Naive thymus-derived CD4-positive, alpha-beta T cell (primary cell): ENCODE results near the gene MSANTD1. TPM values are rescaled to one million over a fixed set of nuclear protein-coding genes. Genes with fewer than 3 reads are reported as not detected.

Experiments
- ATAC-seq: fragments of 150-1000 bp; cut with Tn5 transposase; 2 replicates; pipeline ENCODE4 v1.10.0; 2021; ENCODE audit warnings: mild to moderate bottlenecking, moderate library complexity
- CTCF ChIA-PET: fragments of 350-600 bp; sonication (Branson Sonifier 250); formaldehyde crosslinking; loops from one replicate; lab custom pipeline; 2021; ENCODE audit warnings: antibody characterized with exemption; lab: Charles Lee
- POLR2A ChIA-PET: fragments of 350-600 bp; sonication (Branson Sonifier 250); formaldehyde crosslinking; loops from one replicate; lab custom pipeline; 2021; ENCODE audit warnings: antibody characterized with exemption, inconsistent platforms; lab: Charles Lee
- DNase-seq, 9 donors: peaks; one replicate each; pipeline versions ENCODE4 v3.0.0 to v3.0.0-alpha.2; 2020 to 2022; ENCODE audit warnings: mixed read lengths in 1 of 9
- H3K27ac ChIP-seq: one replicate; pipeline ENCODE4 v1.7.0; 2013; ENCODE audit warnings: mild to moderate bottlenecking, low read depth, low read length, moderate library complexity
- H3K27me3 ChIP-seq, 2 donors: one replicate each; pipeline ENCODE4 v1.7.0; 2013; ENCODE audit warnings: low read length in 2 of 2, mild to moderate bottlenecking in 2 of 2, moderate library complexity in 2 of 2; ENCODE audit not compliant: control insufficient read depth in 2 of 2, insufficient read depth in 2 of 2
- H3K36me3 ChIP-seq, 3 experiments: 1 replicate in 2 of 3; 2 replicates in 1 of 3; pipeline ENCODE4 v1.7.0; 2013; ENCODE audit warnings: low read length in 3 of 3, mild to moderate bottlenecking in 3 of 3, moderate library complexity in 1 of 3; ENCODE audit not compliant: insufficient read depth in 3 of 3, control insufficient read depth in 2 of 3
- H3K4me1 ChIP-seq, 2 donors: one replicate each; pipeline ENCODE4 v1.7.0; 2013; ENCODE audit warnings: low read length in 2 of 2, mild to moderate bottlenecking in 2 of 2, moderate library complexity in 1 of 2; ENCODE audit not compliant: control insufficient read depth in 2 of 2, insufficient read depth in 2 of 2
- H3K4me3 ChIP-seq: 2 replicates; pipeline ENCODE4 v1.7.0; 2013; ENCODE audit warnings: mild to moderate bottlenecking, low read length
- H3K9me3 ChIP-seq, 3 experiments: 1 replicate in 2 of 3; 2 replicates in 1 of 3; pipeline ENCODE4 v1.7.0; 2013; ENCODE audit warnings: low read length in 3 of 3; ENCODE audit not compliant: control insufficient read depth in 2 of 3
- H3K27ac Mint-ChIP-seq, 9 donors: one replicate each; pipeline ENCODE4 v1.8.0; 2020 to 2022; ENCODE audit warnings: mixed read lengths in 9 of 9, mild to moderate bottlenecking in 8 of 9, moderate library complexity in 5 of 9, inconsistent platforms in 2 of 9
- H3K27me3 Mint-ChIP-seq, 5 donors: one replicate each; pipeline ENCODE4 v1.8.0; 2021 to 2022; ENCODE audit warnings: mixed read lengths in 5 of 5, mild to moderate bottlenecking in 1 of 5
- H3K36me3 Mint-ChIP-seq, 5 donors: one replicate each; pipeline ENCODE4 v1.8.0; 2020 to 2022; ENCODE audit warnings: mixed read lengths in 5 of 5, mild to moderate bottlenecking in 3 of 5, inconsistent platforms in 1 of 5
- H3K4me1 Mint-ChIP-seq, 7 donors: one replicate each; pipeline ENCODE4 v1.8.0; 2020 to 2022; ENCODE audit warnings: mixed read lengths in 7 of 7, mild to moderate bottlenecking in 3 of 7, inconsistent platforms in 1 of 7
- H3K4me3 Mint-ChIP-seq, 10 donors: one replicate each; pipeline ENCODE4 v1.8.0; 2020 to 2022; ENCODE audit warnings: mild to moderate bottlenecking in 10 of 10, mixed read lengths in 10 of 10, moderate library complexity in 6 of 10, inconsistent platforms in 2 of 10
- H3K9me3 Mint-ChIP-seq, 11 donors: one replicate each; pipeline ENCODE4 v1.8.0; 2020 to 2022; ENCODE audit warnings: mixed read lengths in 11 of 11, mild to moderate bottlenecking in 4 of 11, inconsistent platforms in 1 of 11, moderate library complexity in 1 of 11
- intact Hi-C, 2 donors: fragments of 100-400 bp; cut with micrococcal nuclease; formaldehyde crosslinking; loops; one replicate each; pipeline ENCODE4 v1.15.1; 2023
- polyA plus RNA-seq, 2 donors: library from polyadenylated mRNA; unstranded; fragments of 300-500 nt; fragmentation: Illumina TruSeq; gene quantifications; one replicate each; pipeline ENCODE4 v1.2.3, GENCODE V29; 2021
- total RNA-seq, 6 experiments: library from RNA in 5 of 6; stranded (reverse) in 5 of 6; gene quantifications; 1 replicate in 5 of 6; 2 replicates in 1 of 6; pipeline ENCODE4 v1.2.3 and lab custom pipeline; 2021 to 2026

The MSANTD1 gene
- total and polyA plus RNA-seq, 7 experiments from 2014 or later: 1.4 to 2.7 (median 2.3) TPM; not detected in 2

GRCh38 chr4:3208826-3209225, 40.1 kb upstream of the MSANTD1 start:
- Mint-ChIP-seq H3K9me3 (no peaks in the 10 kb centered on the region), H3K36me3 (peaks cover 20 to 63% (median 33%) of the 10 kb centered on the region in 5 donors), H3K27me3 (no peaks in the 10 kb centered on the region), H3K4me3 (no peak overlapping the region), H3K4me1 (peaks cover 0 to 22% (median 4%) of the 10 kb centered on the region in 7 donors), H3K27ac (no peak overlapping the region)
- intact Hi-C loops: loop anchor here in 1 of 2 donors (10.0 kb wide), 1 partner anchor 746 kb away; no protein-coding TSS in a partner anchor
- H3K27me3 ChIP-seq: no peaks in the 10 kb centered on the region
- H3K36me3 ChIP-seq: peaks cover 13 to 64% (median 19%) of the 10 kb centered on the region in 3 experiments
- H3K9me3 ChIP-seq: no peaks in the 10 kb centered on the region
- ChIA-PET CTCF (interaction anchor here (0.7 kb wide), 1 partner anchor 536 kb away, joined by 3 read pairs; no protein-coding TSS in a partner anchor), POLR2A (interaction anchor here (0.9 kb wide), 1 partner anchor 17 kb away, joined by 4 read pairs; no protein-coding TSS in a partner anchor)
- no peak overlapping the region for H3K4me3 ChIP-seq
- ATAC-seq (no peak), DNase-seq (no peak)
- H3K4me1 ChIP-seq: peaks cover 0 to 2% of the 10 kb centered on the region in 2 donors
- no peak overlapping the region for H3K27ac ChIP-seq

- Histone ChIP-seq H3K4me1 (no peaks in the 10 kb centered on the region), H3K4me3 (no peak overlapping the region), H3K27ac (no peak overlapping the region), H3K27me3 (no peaks in the 10 kb centered on the region), H3K9me3 (no peaks in the 10 kb centered on the region), H3K36me3 (peaks cover 16 to 71% (median 23%) of the 10 kb centered on the region in 3 experiments)
- Mint-ChIP-seq H3K4me1 (peaks cover 0 to 18% (median 0%) of the 10 kb centered on the region in 7 donors), H3K27ac (no peak overlapping the region), H3K36me3 (peaks cover 22 to 67% (median 34%) of the 10 kb centered on the region in 5 donors), H3K27me3 (no peaks in the 10 kb centered on the region), H3K9me3 (no peaks in the 10 kb centered on the region), H3K4me3 (no peak overlapping the region)
- ChIA-PET CTCF (no interaction called here), POLR2A (interaction anchor here (2.1 kb wide), 1 partner anchor 14 kb away, joined by 8 read pairs; no protein-coding TSS in a partner anchor)
- intact Hi-C loops: loop anchor here in 1 of 2 donors (10.0 kb wide), 1 partner anchor 745 kb away; no protein-coding TSS in a partner anchor
- ATAC-seq (no peak), DNase-seq (no peak)
Observed at GRCh38 chr4:3209551-3210325, 39.2 kb upstream of the MSANTD1 start.

GRCh38 chr4:3210467-3210866, 38.5 kb upstream of the MSANTD1 start:
- H3K27me3 Mint-ChIP-seq: no peaks in the 10 kb centered on the region
- Histone ChIP-seq H3K4me3 (no peak overlapping the region), H3K27ac (no peak overlapping the region), H3K4me1 (no peaks in the 10 kb centered on the region), H3K27me3 (no peaks in the 10 kb centered on the region), H3K9me3 (no peaks in the 10 kb centered on the region), H3K36me3 (peaks cover 20 to 78% (median 23%) of the 10 kb centered on the region in 3 experiments)
- ChIA-PET POLR2A (interaction anchor here (1.1 to 2.1 kb wide), 2 partner anchors 10 to 15 kb away, joined by 3 to 8 read pairs; no protein-coding TSS in a partner anchor), CTCF (no interaction called here)
- DNase-seq: no peak
- H3K36me3 Mint-ChIP-seq: peaks cover 25 to 73% (median 38%) of the 10 kb centered on the region in 5 donors
- intact Hi-C loops: no loop called here
- H3K27ac Mint-ChIP-seq: no peak overlapping the region
- ATAC-seq: no peak
- peaks cover 0 to 18% (median 0%) of the 10 kb centered on the region in 7 donors for H3K4me1 Mint-ChIP-seq
- H3K4me3 Mint-ChIP-seq: no peak overlapping the region
- H3K9me3 Mint-ChIP-seq: no peaks in the 10 kb centered on the region

- no peak for ATAC-seq
- H3K9me3 Mint-ChIP-seq: no peaks in the 10 kb centered on the region
- POLR2A ChIA-PET: interaction anchor here (1.1 to 2.1 kb wide), 2 partner anchors 8 to 16 kb away, joined by 3 to 8 read pairs; no protein-coding TSS in a partner anchor
Observed at GRCh38 chr4:3211866-3212265, 37.1 kb upstream of the MSANTD1 start.

GRCh38 chr4:3212391-3213105, 36.4 kb upstream of the MSANTD1 start:
- no peak for DNase-seq
- peaks cover 21 to 75% (median 37%) of the 10 kb centered on the region in 5 donors for H3K36me3 Mint-ChIP-seq
- ChIA-PET CTCF (interaction anchor here (1.6 kb wide), 1 partner anchor 13 kb away, joined by 3 read pairs; no protein-coding TSS in a partner anchor), POLR2A (no interaction called here)
- H3K4me3 ChIP-seq: no peak overlapping the region
- H3K36me3 ChIP-seq: peaks cover 23 to 80% (median 29%) of the 10 kb centered on the region in 3 experiments
- ATAC-seq: no peak
- no peaks in the 10 kb centered on the region for H3K27me3 Mint-ChIP-seq
- no peaks in the 10 kb centered on the region for H3K27me3 ChIP-seq
- no peak overlapping the region for H3K4me3 Mint-ChIP-seq
- no peaks in the 10 kb centered on the region for H3K9me3 ChIP-seq
- no peaks in the 10 kb centered on the region for H3K9me3 Mint-ChIP-seq
- intact Hi-C loops: no loop called here
- H3K27ac Mint-ChIP-seq: no peak overlapping the region
- peaks cover 0 to 7% (median 0%) of the 10 kb centered on the region in 7 donors for H3K4me1 Mint-ChIP-seq
- H3K4me1 ChIP-seq: no peaks in the 10 kb centered on the region
- no peak overlapping the region for H3K27ac ChIP-seq

More at GRCh38 chr4:3211866-3212265, 37.1 kb upstream of the MSANTD1 start:
- no peak overlapping the region for H3K4me3 ChIP-seq
- no peaks in the 10 kb centered on the region for H3K9me3 ChIP-seq
- no peaks in the 10 kb centered on the region for H3K27me3 ChIP-seq
- Mint-ChIP-seq H3K27me3 (no peaks in the 10 kb centered on the region), H3K4me1 (peaks cover 0 to 10% (median 0%) of the 10 kb centered on the region in 7 donors), H3K4me3 (no peak overlapping the region), H3K27ac (no peak overlapping the region), H3K36me3 (peaks cover 25 to 75% (median 34%) of the 10 kb centered on the region in 5 donors)
- intact Hi-C loops: no loop called here
- H3K4me1 ChIP-seq: no peaks in the 10 kb centered on the region
- CTCF ChIA-PET: interaction anchor here (1.6 kb wide), 1 partner anchor 12 kb away, joined by 3 read pairs; no protein-coding TSS in a partner anchor
- no peak for DNase-seq
- peaks cover 23 to 80% (median 29%) of the 10 kb centered on the region in 3 experiments for H3K36me3 ChIP-seq
- H3K27ac ChIP-seq: no peak overlapping the region

GRCh38 chr4:3213106-3213425, 35.9 kb upstream of the MSANTD1 start:
- no peak overlapping the region for H3K27ac Mint-ChIP-seq
- H3K36me3 Mint-ChIP-seq: peaks cover 19 to 72% (median 36%) of the 10 kb centered on the region in 5 donors
- Histone ChIP-seq H3K4me3 (no peak overlapping the region), H3K4me1 (no peaks in the 10 kb centered on the region), H3K9me3 (no peaks in the 10 kb centered on the region), H3K27me3 (no peaks in the 10 kb centered on the region), H3K27ac (no peak overlapping the region), H3K36me3 (peaks cover 26 to 80% (median 29%) of the 10 kb centered on the region in 3 experiments)
- ATAC-seq: no peak
- H3K27me3 Mint-ChIP-seq: no peaks in the 10 kb centered on the region
- H3K4me3 Mint-ChIP-seq: no peak overlapping the region
- no peaks in the 10 kb centered on the region for H3K9me3 Mint-ChIP-seq
- CTCF ChIA-PET: no interaction called here
- POLR2A ChIA-PET: no interaction called here
- no peak for DNase-seq
- peaks cover 0 to 3% (median 0%) of the 10 kb centered on the region in 7 donors for H3K4me1 Mint-ChIP-seq
- intact Hi-C loops: no loop called here
